ENCODE results near the gene ATP5ME. TPM values are rescaled to one million over a fixed set of nuclear protein-coding genes. Genes with fewer than 3 reads are reported as not detected.
"Not testable (repeated sequence)": the region's sequence is repeated elsewhere in the genome, so short reads cannot be mapped to it uniquely, and the experiment has no call there.

Gene ATP5ME
- total and polyA plus RNA-seq, 9 donors, result 241 to 722 (median 332) TPM

DNA sequence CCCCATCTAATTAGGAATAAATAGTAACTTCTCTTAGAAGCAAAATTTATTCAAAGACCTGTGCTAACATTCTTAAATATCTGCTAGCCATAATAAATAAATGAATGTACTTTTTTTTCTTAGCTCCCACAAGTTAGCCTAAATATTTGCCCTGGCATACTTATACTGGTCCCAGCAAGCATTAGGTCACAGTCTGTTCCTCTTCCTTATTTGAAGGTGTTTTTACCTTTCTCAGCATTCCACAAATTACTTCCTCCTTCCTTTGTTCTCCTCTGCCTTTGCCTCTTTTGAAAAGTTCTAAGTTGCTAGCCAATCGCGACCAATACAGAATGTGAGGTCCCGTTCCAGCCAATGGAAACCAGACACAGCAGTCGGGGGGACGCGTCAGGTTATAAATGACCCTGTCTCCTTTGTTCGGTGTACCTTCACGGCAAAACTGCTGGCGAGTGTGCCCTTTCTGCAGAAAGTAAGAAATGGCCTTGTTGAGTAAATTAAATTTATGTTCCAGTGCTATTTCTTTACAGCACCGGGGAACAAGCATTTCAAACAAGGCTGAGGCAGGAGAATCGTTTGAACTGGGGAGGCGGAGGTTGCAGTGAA lies 20.4 kb upstream of the ATP5ME start:
- H3K27ac ChIP-seq (ENCODE audit: low read length); H3K27me3 ChIP-seq (ENCODE audit: control insufficient read depth, insufficient read depth, low read length); H3K9me3 ChIP-seq (replicated peaks; ENCODE audit: control insufficient read depth, low read depth, low read length); H3K4me1 ChIP-seq (ENCODE audit: control insufficient read depth, insufficient read depth, low read length); DNase-seq; H3K36me3 ChIP-seq (ENCODE audit: control insufficient read depth, insufficient read depth, low read length); H3K4me3 ChIP-seq (ENCODE audit: low read length): not testable (repeated sequence)
- WGBS (ENCODE audit: insufficient coverage), result 83% methylated on average over 12 of the region's 12 CpGs

DNA sequence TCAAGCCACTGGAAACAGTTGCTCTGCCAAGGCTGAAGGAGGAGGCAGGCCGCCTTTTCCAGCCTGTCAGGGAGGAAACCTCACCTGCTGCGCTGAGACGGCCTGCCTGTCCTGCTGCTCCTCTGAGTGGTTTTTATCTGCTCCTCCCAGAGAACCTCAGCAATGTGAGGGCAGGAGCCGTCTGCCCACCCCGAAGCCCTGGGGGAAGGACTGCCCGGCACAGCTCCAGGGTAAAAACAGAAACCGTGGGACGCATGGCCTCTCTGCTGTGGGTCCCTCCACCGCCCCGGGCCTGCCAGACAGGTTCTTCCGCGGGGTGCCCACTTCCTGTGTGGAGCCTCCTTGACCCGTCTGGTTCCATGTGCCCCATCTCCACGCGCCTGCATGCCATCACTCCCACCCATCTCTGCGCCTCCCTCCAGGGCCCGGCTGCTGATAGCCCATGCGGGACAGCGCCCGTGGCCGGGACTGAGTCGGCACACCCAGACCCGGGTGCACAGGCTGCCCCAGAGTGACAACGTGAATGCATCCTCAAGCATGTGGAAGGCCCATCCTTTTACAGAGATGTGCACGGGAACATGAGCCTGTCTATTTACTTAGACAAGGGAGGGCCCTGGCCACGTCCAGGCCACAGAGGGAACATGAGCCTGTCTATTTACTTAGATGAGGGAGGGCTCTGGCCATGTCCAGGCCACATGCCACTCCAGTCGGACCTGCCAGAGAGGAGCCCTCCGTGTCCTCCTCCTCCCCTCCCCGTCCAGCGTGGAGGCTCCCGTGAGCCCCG lies 18.9 kb upstream of the ATP5ME start:
- H3K36me3 ChIP-seq (ENCODE audit: control insufficient read depth, insufficient read depth, low read length), result no peaks in the 10 kb centered on the region
- no peak overlapping the region for H3K4me3 ChIP-seq (ENCODE audit: low read length)
- H3K4me1 ChIP-seq (ENCODE audit: control insufficient read depth, insufficient read depth, low read length), result peaks cover 19% of the 10 kb centered on the region
- 82% methylated on average over 27 of the region's 32 CpGs for WGBS (ENCODE audit: insufficient coverage)
- peaks cover 9% of the 10 kb centered on the region for H3K27me3 ChIP-seq (ENCODE audit: control insufficient read depth, insufficient read depth, low read length)
- H3K27ac ChIP-seq (ENCODE audit: low read length), result no peak overlapping the region
- H3K9me3 ChIP-seq (replicated peaks; ENCODE audit: control insufficient read depth, low read depth, low read length), result no peaks in the 10 kb centered on the region
- DNase-seq, result no peak

DNA sequence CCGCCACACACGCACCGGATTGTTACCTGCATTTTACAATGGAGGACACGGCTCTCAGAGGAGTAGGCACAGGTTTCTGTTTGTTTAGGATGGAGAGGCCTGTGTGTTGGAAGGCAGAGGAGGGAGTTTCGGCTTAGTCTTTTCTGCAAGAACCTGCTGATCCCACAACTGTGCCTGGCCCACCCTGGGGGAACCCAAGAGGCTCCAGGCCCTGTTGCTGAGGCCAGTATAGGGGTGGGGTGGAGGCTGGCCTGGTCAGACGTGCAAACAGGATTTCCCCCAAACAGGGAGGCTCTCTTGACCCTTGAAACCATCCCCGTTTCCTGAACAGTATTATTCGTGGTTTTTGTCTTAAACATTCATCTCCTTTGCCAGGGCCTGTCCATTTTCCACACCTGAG lies 15.6 kb upstream of the ATP5ME start:
- peak overlapping the region; percentile 25 for H3K27ac ChIP-seq (ENCODE audit: low read length)

GRCh38 chr4:688854-689681 lies 15.0 kb upstream of the ATP5ME start, which contains the start of gene SLC49A3:
SLC49A3 (minus strand) TSS chr4:689151; CDS start chr4:689127, 24 bp downstream.
- DNase-seq, result peak; percentile 54
- no peaks in the 10 kb centered on the region for H3K9me3 ChIP-seq (replicated peaks; ENCODE audit: control insufficient read depth, low read depth, low read length)
- peak within 1 kb of the TSS; percentile 42 for H3K27ac ChIP-seq (ENCODE audit: low read length)
- no peaks in the 10 kb centered on the region for H3K36me3 ChIP-seq (ENCODE audit: control insufficient read depth, insufficient read depth, low read length)
- peak within 1 kb of the TSS; percentile 41 for H3K4me3 ChIP-seq (ENCODE audit: low read length)
- peaks cover 6% of the 10 kb centered on the region for H3K27me3 ChIP-seq (ENCODE audit: control insufficient read depth, insufficient read depth, low read length)
- H3K4me1 ChIP-seq (ENCODE audit: control insufficient read depth, insufficient read depth, low read length), result peaks cover 52% of the 10 kb centered on the region
- 7% methylated on average over 57 of the region's 59 CpGs for WGBS (ENCODE audit: insufficient coverage)

More for the DNA sequence above, 15.6 kb upstream of the ATP5ME start:
- Histone ChIP-seq H3K27me3 (ENCODE audit: control insufficient read depth, insufficient read depth, low read length) (peaks cover 7% of the 10 kb centered on the region), H3K4me1 (ENCODE audit: control insufficient read depth, insufficient read depth, low read length) (peaks cover 45% of the 10 kb centered on the region), H3K9me3 (replicated peaks; ENCODE audit: control insufficient read depth, low read depth, low read length) (no peaks in the 10 kb centered on the region), H3K4me3 (ENCODE audit: low read length) (peak overlapping the region; percentile 41), H3K36me3 (ENCODE audit: control insufficient read depth, insufficient read depth, low read length) (no peaks in the 10 kb centered on the region)
- DNase-seq, result peak; percentile 16
- 41% methylated on average over 4 of the region's 8 CpGs for WGBS (ENCODE audit: insufficient coverage)

- WGBS (ENCODE audit: insufficient coverage), result 69% methylated on average over 23 of the region's 26 CpGs
- Histone ChIP-seq H3K27me3 (ENCODE audit: control insufficient read depth, insufficient read depth, low read length) (peaks cover 6% of the 10 kb centered on the region), H3K27ac (ENCODE audit: low read length) (peak overlapping the region; percentile 62), H3K9me3 (replicated peaks; ENCODE audit: control insufficient read depth, low read depth, low read length) (no peaks in the 10 kb centered on the region), H3K4me3 (ENCODE audit: low read length) (peak overlapping the region; percentile 39), H3K4me1 (ENCODE audit: control insufficient read depth, insufficient read depth, low read length) (peaks cover 61% of the 10 kb centered on the region), H3K36me3 (ENCODE audit: control insufficient read depth, insufficient read depth, low read length) (no peaks in the 10 kb centered on the region)
- DNase-seq, result peak; percentile 12
Measured at GRCh38 chr4:687971-688853, 14.1 kb upstream of the ATP5ME start.

DNA sequence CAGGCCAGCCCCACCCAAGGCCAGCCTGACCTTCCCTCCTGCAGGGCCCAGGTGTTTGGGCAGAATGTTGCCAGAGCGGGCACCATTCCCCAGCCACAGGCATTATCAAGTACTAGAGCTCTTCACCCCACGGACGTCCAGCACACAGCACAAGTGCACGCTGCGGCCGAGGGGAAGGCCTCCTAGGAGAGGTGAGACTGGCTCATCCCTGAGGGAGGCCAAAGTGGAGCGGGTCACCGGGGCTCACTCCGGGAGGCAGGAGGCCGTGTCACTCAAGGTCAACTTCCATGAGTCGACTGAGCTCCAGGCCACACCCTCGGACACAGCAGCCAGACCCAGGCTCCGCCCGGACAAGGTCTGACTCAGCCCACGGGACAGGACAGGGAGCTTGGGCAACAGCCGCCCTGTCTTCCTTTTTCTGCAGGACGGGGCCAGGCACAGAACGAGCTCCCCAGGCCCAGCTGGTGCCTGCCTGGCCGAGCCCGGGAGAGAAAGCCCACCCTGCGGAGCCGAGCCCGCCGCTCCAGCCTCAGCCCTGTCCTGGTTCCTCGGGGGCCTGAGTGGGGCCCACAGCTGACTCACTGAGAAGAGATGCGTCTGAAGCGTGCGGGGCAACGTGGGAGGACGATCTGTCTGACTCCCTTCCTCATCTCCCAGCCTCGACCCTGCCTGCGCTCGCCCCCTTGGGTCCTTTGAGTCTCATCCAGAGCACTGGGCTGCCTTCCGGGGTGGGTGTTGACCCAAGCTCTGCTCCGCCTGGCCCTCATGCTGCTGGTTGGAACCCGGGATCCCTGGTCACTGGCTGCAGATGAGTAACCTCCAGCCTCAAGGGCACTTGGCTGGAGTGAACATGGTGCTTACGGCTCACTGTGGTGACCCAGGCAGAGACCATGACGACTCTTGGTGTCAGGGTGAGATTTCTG lies 13.2 kb upstream of the ATP5ME start:
- peak; percentile 72 for DNase-seq
- peaks cover 3% of the 10 kb centered on the region for H3K36me3 ChIP-seq (ENCODE audit: control insufficient read depth, insufficient read depth, low read length)
- H3K27ac ChIP-seq (ENCODE audit: low read length), result peak overlapping the region; percentile 62
- WGBS (ENCODE audit: insufficient coverage), result 60% methylated on average over 29 of the region's 38 CpGs
- no peaks in the 10 kb centered on the region for H3K9me3 ChIP-seq (replicated peaks; ENCODE audit: control insufficient read depth, low read depth, low read length)
- peaks cover 70% of the 10 kb centered on the region for H3K4me1 ChIP-seq (ENCODE audit: control insufficient read depth, insufficient read depth, low read length)
- no peak overlapping the region for H3K4me3 ChIP-seq (ENCODE audit: low read length)
- peaks cover 4% of the 10 kb centered on the region for H3K27me3 ChIP-seq (ENCODE audit: control insufficient read depth, insufficient read depth, low read length)

- H3K36me3 ChIP-seq (ENCODE audit: control insufficient read depth, insufficient read depth, low read length), result peaks cover 7% of the 10 kb centered on the region
- H3K4me3 ChIP-seq (ENCODE audit: low read length), result no peak overlapping the region
- no peaks in the 10 kb centered on the region for H3K9me3 ChIP-seq (replicated peaks; ENCODE audit: control insufficient read depth, low read depth, low read length)
- WGBS (ENCODE audit: insufficient coverage), result 83% methylated on average over 30 of the region's 31 CpGs
- peaks cover 4% of the 10 kb centered on the region for H3K27me3 ChIP-seq (ENCODE audit: control insufficient read depth, insufficient read depth, low read length)
- peaks cover 76% of the 10 kb centered on the region for H3K4me1 ChIP-seq (ENCODE audit: control insufficient read depth, insufficient read depth, low read length)
- peak; percentile 28 for DNase-seq
- peak overlapping the region; percentile 62 for H3K27ac ChIP-seq (ENCODE audit: low read length)
Measured at GRCh38 chr4:686413-687040, 12.5 kb upstream of the ATP5ME start.

DNA sequence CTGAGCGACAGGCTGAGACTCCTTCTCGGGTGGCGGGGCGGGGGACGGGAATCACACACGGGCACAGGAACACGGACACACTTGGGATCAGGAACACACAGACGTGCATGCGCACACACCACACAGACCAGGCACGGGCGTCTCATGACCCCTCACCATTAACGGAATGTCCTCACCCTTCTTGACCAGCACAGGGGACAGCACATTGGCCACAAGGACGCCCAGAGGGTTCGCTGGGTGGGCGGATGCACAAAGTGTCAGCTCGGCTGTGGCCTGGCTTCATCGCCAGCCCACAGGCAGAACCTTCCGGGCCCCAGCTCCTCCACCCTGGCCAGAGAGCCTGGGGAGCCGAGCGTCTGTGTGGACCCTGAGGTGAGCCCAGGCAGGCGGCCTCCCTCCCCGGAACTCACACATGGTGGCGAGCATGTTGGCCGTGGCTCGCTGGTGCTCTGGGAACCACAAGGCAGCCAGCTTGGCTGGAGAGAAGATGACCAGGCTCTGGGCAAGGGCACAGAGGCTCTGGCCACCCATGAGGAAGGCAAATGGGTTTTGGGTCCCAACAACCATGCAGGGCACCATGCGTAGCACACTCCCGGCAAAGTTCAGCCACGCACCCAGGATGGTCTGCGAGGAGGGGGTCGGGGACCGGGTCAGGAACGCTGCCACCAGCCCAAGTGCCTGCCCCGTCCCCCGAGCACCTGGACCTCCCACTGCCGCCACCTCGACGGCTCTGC lies 11.8 kb upstream of the ATP5ME start:
- Histone ChIP-seq H3K36me3 (ENCODE audit: control insufficient read depth, insufficient read depth, low read length) (peaks cover 7% of the 10 kb centered on the region), H3K4me1 (ENCODE audit: control insufficient read depth, insufficient read depth, low read length) (peaks cover 80% of the 10 kb centered on the region), H3K4me3 (ENCODE audit: low read length) (no peak overlapping the region), H3K9me3 (replicated peaks; ENCODE audit: control insufficient read depth, low read depth, low read length) (no peaks in the 10 kb centered on the region), H3K27ac (ENCODE audit: low read length) (peak overlapping the region; percentile 29), H3K27me3 (ENCODE audit: control insufficient read depth, insufficient read depth, low read length) (peaks cover 4% of the 10 kb centered on the region)
- DNase-seq, result peak; percentile 12
- WGBS (ENCODE audit: insufficient coverage), result 86% methylated on average over 35 of the region's 37 CpGs

All from muscle of leg (tissue), 11 donors.